Activated CD4-positive, alpha-beta T cell treated with anti-CD3 and anti-CD28 coated beads, Interleukin-2, amount 10 ng/mL, durations not matched to agents 7 days and 5 days (primary cell): Measurements from ENCODE around the gene SLC66A1. TPM values are rescaled to one million over a fixed set of nuclear protein-coding genes. Genes with fewer than 3 reads are reported as not detected.

Source experiments
- CTCF ChIA-PET: fragments of 350-600 bp; sonication (Branson Sonifier 250); formaldehyde crosslinking; loops from one replicate; lab custom pipeline; 2021; ENCODE audit warnings: antibody characterized with exemption; lab: Charles Lee
- POLR2A ChIA-PET: fragments of 350-600 bp; sonication (Branson Sonifier 250); formaldehyde crosslinking; loops from one replicate; lab custom pipeline; 2021; ENCODE audit warnings: antibody characterized with exemption; lab: Charles Lee
- DNase-seq: peaks from one replicate; pipeline ENCODE4 v3.0.0-alpha.2; 2020
- H3K27ac Mint-ChIP-seq: one replicate; pipeline ENCODE4 v1.8.0; 2021; ENCODE audit warnings: mild to moderate bottlenecking, moderate library complexity, mixed read lengths
- H3K27me3 Mint-ChIP-seq: one replicate; pipeline ENCODE4 v1.8.0; 2021; ENCODE audit warnings: mixed read lengths
- H3K36me3 Mint-ChIP-seq: one replicate; pipeline ENCODE4 v1.8.0; 2021; ENCODE audit warnings: low read depth, mixed read lengths
- H3K4me1 Mint-ChIP-seq: one replicate; pipeline ENCODE4 v1.8.0; 2021; ENCODE audit warnings: mixed read lengths
- H3K4me3 Mint-ChIP-seq: one replicate; pipeline ENCODE4 v1.8.0; 2021; ENCODE audit warnings: mild to moderate bottlenecking, moderate library complexity, mixed read lengths
- H3K9me3 Mint-ChIP-seq: one replicate; pipeline ENCODE4 v1.8.0; 2021; ENCODE audit warnings: mixed read lengths
- total RNA-seq, 2 experiments: library from RNA; stranded (reverse); gene quantifications; one replicate each; pipeline ENCODE4 v1.2.3, GENCODE V29; 2021

SLC66A1 gene
- total RNA-seq, 2 experiments from 2014 or later: 4.9 to 5.3 TPM

DNA sequence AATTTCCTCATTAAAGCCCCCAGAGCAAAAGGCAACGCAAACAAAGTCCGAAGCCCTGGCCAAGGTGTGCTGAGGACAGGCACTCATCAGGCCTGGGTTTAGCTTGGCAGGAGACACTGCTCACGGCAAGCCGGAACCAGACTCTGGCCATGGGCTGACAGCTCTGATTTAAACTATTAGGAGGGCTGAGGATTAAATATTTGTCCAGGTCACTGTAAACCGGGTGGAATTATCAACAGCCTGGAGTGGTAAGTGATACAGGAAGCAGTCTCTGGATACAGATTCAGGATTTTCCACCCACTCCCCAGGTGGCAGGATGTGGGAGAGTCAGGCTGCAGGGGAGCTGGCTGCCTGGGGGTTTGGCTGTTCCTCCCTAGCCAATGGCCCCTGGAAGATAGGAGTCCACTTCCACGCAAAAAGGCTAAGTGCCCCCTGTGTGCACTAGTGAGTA, 42.4 kb downstream of the SLC66A1 start:
- Mint-ChIP-seq H3K36me3 (peaks cover 33% of the 10 kb centered on the region), H3K4me1 (peaks cover 4% of the 10 kb centered on the region), H3K9me3 (no peaks in the 10 kb centered on the region), H3K4me3 (no peak overlapping the region), H3K27ac (no peak overlapping the region), H3K27me3 (no peaks in the 10 kb centered on the region)
- POLR2A ChIA-PET: no interaction called here
- DNase-seq: no peak
- CTCF ChIA-PET: interaction anchor here (1.2 kb wide), 1 partner anchor 246 kb away, joined by 3 read pairs; no protein-coding TSS in a partner anchor

DNA sequence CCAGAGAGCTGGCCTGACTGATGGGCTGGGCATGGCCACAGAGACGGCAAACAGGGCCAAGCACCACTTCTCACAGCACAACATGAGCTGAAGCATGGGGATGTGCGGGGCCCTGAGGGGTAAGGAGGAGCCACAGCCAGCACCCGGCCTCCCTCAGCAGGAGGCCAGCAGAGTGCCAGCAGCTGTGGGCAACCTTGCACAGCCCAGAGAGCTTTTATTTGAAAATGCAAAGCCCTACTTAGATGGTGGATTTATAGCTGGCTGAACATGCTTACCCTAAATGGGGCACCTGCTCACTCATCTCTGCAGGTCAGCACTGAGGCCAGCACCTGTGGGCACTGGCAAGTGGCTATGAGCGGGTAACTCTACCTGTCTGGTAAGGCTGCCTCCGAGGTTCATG, 44.1 kb downstream of the SLC66A1 start:
- H3K27ac Mint-ChIP-seq: no peak overlapping the region
- CTCF ChIA-PET: interaction anchor here (0.9 to 1.2 kb wide), 2 partner anchors 13 to 14 kb away, joined by 3 read pairs; no protein-coding TSS in a partner anchor
- POLR2A ChIA-PET: no interaction called here
- H3K36me3 Mint-ChIP-seq: peaks cover 32% of the 10 kb centered on the region
- H3K4me1 Mint-ChIP-seq: peaks cover 21% of the 10 kb centered on the region
- no peaks in the 10 kb centered on the region for H3K9me3 Mint-ChIP-seq
- DNase-seq: no peak
- no peak overlapping the region for H3K4me3 Mint-ChIP-seq
- no peaks in the 10 kb centered on the region for H3K27me3 Mint-ChIP-seq

DNA sequence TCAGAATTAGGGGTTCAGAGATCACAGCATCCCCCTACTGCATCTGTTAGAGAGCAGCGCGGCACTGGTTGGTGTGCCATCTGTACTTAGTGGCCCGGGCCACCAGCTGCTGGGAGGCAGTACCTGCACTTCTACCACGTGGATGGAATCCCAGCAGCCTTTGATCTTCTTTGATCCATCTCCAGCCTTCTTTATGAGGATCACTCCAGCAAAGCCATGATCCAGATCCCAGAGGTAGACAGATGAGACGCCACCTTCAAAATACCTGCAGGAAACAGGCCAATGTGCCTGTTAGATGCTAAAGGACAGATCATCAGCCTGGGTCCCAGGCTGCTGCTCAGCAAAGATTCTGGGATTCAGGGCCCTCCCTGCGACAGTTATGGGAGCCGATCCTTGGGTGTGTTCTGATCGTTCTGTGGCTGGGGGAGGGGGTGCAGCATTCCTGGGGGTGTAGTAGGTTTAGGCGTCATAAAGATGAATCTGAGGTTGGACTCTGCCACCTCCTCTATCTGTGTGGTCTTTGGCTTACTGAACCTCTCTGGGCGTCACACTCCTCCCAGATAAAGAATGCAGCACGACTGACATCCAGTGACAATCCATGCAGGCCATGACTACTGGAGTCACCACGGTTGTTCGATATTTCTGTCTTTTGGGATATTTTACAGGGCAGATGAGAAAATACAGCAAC, 45.3 kb downstream of the SLC66A1 start:
- H3K27me3 Mint-ChIP-seq: no peaks in the 10 kb centered on the region
- no peak overlapping the region for H3K27ac Mint-ChIP-seq
- ChIA-PET POLR2A (no interaction called here), CTCF (no interaction called here)
- peaks cover 24% of the 10 kb centered on the region for H3K4me1 Mint-ChIP-seq
- H3K4me3 Mint-ChIP-seq: no peak overlapping the region
- H3K9me3 Mint-ChIP-seq: no peaks in the 10 kb centered on the region
- peaks cover 25% of the 10 kb centered on the region for H3K36me3 Mint-ChIP-seq
- DNase-seq: no peak

DNA sequence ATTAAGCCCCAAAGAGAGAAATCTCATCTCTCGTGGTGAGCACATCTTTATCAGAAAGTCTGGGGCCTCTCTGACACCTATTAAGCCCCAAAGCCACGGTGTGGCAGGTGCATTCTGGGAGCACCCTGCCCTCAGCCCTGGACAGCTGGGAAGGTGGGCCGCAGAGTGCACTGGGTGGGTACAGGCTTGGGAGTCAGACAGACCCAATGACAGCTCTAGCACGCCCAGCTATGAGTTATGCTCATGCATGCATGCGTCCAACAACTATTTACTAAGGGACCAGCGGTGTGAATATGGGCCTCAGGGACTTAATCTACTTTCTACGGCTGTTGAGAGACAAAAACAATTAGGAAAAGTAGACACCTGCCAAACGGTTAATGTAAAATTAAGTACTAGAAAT, 46.6 kb downstream of the SLC66A1 start:
- Mint-ChIP-seq H3K4me3 (no peak overlapping the region), H3K27ac (no peak overlapping the region), H3K9me3 (no peaks in the 10 kb centered on the region), H3K27me3 (no peaks in the 10 kb centered on the region), H3K4me1 (peaks cover 34% of the 10 kb centered on the region), H3K36me3 (peaks cover 22% of the 10 kb centered on the region)
- DNase-seq: no peak
- POLR2A ChIA-PET: no interaction called here
- CTCF ChIA-PET: interaction anchor here (0.6 to 1.6 kb wide), 3 partner anchors 15 to 46 kb away, joined by 3 read pairs; no protein-coding TSS in a partner anchor

DNA sequence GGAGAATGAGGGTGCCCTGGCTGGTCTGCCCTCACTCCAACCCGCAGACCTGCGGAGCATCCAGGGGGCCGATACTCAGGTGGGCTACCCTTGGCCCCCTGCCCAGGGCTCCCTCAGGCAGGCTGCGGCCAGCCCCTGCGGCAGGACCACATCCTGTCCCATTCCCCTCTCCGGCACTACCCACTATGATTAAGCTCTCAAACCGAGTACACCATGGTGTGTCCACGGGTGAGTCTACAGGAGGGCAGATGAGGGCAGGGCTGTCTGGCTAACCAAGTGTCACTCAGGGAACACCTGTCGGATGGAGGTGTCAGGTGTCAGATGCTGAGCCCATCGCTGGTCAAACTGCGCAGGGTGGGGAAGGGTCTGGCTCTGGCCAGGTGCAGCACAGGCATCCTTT, 47.2 kb downstream of the SLC66A1 start:
- POLR2A ChIA-PET: no interaction called here
- Mint-ChIP-seq H3K9me3 (no peaks in the 10 kb centered on the region), H3K36me3 (peaks cover 19% of the 10 kb centered on the region), H3K4me1 (peaks cover 34% of the 10 kb centered on the region), H3K4me3 (no peak overlapping the region), H3K27ac (peak overlapping the region; percentile 72), H3K27me3 (no peaks in the 10 kb centered on the region)
- CTCF ChIA-PET: interaction anchor here (0.6 to 1.6 kb wide), 3 partner anchors 15 to 45 kb away, joined by 3 read pairs; no protein-coding TSS in a partner anchor
- DNase-seq: no peak

DNA sequence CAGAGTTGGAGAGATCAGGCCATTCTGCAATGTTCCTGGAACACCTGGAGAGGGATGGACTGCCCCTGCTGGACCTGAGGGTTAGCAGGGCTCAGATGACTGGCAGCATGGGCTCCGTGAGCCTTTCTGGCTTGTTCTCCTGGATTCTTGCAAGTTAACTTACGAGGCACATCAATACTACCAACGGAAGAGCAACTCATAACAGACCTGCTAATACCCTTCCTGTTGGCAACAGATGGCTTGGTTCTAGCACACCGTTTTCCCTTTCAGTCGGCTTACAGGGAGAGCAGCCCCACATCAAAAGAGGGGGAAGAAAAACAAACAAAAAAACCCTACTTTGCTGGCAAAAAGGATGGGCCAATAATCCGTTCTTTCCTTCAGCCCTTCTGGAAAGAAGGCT, 47.9 kb downstream of the SLC66A1 start:
- Mint-ChIP-seq H3K36me3 (peaks cover 19% of the 10 kb centered on the region), H3K27ac (peak overlapping the region; percentile 72), H3K4me3 (no peak overlapping the region), H3K4me1 (peaks cover 34% of the 10 kb centered on the region), H3K9me3 (no peaks in the 10 kb centered on the region), H3K27me3 (no peaks in the 10 kb centered on the region)
- peak; percentile 22 for DNase-seq
- ChIA-PET POLR2A (no interaction called here), CTCF (interaction anchor here (1.6 kb wide), 1 partner anchor 18 kb away, joined by 3 read pairs; no protein-coding TSS in a partner anchor)

DNA sequence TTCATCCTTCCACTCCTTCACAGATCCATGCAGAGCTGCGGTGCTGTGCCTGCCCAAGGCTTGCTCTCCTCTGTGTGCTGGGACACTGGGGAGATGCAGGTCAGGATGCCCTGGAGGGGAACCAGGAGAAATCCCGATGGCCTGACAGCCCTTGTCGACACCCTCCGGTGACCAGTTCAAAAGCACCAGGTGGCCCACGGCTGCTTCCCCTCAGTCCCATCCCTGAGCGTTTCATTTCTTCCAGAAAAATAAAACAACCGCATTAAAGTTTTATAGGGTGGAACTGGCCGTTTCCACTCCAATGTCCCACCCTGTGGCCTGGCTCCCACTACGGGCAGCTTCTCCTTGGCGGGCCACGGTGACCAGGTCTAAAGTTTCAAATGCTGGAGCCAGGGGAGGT, 48.3 kb downstream of the SLC66A1 start:
- POLR2A ChIA-PET: no interaction called here
- CTCF ChIA-PET: no interaction called here
- H3K36me3 Mint-ChIP-seq: peaks cover 18% of the 10 kb centered on the region
- H3K27ac Mint-ChIP-seq: no peak overlapping the region
- H3K4me3 Mint-ChIP-seq: no peak overlapping the region
- no peaks in the 10 kb centered on the region for H3K27me3 Mint-ChIP-seq
- no peaks in the 10 kb centered on the region for H3K9me3 Mint-ChIP-seq
- H3K4me1 Mint-ChIP-seq: peaks cover 34% of the 10 kb centered on the region
- DNase-seq: no peak

DNA sequence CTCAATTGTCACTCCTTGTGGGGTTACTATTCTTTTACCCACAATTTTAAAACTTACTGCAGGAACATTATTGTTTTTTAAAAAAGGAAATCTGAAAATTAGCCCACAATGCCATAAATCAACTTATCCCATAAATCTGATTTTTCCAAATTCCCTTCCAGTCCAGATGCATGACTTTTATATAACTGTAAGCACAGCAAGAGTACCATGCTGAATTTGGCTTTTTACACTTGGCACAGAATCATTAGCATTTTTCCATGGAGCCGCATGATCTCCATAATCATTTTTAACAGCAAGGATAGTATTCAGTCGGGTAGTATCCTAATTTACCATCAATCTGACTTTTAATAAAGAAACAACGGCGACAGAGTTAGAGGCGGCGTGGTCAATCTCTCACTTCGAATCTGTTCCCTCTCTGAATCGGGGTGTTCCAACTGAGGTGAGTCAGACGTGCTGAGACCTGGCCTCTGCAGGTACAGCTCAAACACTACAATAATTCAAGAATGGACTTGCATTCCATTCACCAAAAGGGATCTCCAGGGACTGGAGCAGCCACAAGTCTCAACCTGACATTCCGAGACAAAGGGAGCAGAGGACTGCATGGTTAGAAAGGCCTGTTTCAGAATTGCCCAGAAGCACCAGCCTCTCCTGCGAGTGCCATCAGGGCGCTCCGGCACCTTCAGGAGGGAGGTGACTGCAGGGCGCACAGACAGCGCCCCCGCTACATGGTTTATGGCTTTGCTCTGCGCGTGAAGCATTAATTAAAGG, 48.9 kb downstream of the SLC66A1 start:
- DNase-seq: no peak
- POLR2A ChIA-PET: no interaction called here
- CTCF ChIA-PET: no interaction called here
- H3K9me3 Mint-ChIP-seq: no peaks in the 10 kb centered on the region
- peak overlapping the region; percentile 20 for H3K27ac Mint-ChIP-seq
- H3K4me3 Mint-ChIP-seq: no peak overlapping the region
- H3K4me1 Mint-ChIP-seq: peaks cover 34% of the 10 kb centered on the region
- H3K36me3 Mint-ChIP-seq: peaks cover 15% of the 10 kb centered on the region
- H3K27me3 Mint-ChIP-seq: no peaks in the 10 kb centered on the region

DNA sequence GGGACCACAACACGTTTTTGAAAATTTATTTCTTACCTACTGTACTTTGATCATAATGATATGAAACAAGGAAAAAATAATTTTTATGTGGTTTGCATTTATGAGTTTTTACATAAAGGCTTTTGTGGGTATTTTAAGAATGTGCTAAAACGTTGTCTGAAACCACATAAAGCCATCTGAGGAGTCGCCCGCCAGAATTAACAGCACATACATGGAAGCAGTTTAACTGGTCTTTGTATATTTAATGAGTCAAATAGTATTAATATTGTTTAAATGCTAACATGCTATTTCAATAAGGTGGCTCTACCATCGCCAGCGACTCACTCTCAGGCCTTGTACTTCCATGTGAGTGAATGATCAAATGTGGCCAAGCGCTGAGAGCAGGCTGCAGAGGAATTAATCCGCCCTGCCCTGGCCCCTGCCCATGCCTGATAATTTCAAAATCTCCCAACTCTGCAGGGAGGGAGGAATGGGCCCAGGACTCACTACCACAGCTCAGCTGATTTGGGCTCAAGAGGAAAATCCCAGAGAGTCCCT, 49.6 kb downstream of the SLC66A1 start:
- CTCF ChIA-PET: no interaction called here
- POLR2A ChIA-PET: no interaction called here
- Mint-ChIP-seq H3K9me3 (no peaks in the 10 kb centered on the region), H3K4me3 (no peak overlapping the region), H3K36me3 (peaks cover 11% of the 10 kb centered on the region), H3K27ac (no peak overlapping the region), H3K27me3 (no peaks in the 10 kb centered on the region), H3K4me1 (peaks cover 34% of the 10 kb centered on the region)
- no peak for DNase-seq

DNA sequence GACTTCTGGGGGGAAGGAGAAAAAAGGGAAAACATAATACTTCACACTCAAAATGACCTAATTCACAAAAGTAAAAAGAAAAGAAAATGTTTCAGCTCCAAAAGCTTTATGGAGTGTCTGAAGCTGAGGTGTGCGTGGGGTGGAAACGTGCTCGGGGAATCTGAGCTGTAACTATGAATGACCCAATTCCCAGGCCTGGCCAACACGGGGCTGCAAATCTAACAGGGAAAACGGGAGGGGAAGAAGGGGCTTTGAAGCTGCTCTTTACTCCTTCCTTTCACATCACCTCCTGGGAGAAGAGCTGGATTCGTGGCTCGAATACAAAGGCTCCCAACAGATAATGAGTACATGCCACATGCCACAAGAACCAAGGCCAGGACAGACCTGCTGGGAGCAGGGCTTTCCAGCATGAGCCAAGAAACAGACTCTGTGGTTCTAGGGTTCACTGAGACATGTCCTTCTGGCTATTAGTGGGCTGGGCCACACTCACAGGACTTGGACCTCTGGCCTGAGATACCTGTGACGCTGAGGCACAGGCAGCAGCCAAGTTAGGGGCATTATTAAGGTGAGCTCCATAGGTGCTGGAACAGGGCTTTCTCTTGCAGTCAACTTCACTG, 51.5 kb downstream of the SLC66A1 start:
- no peaks in the 10 kb centered on the region for H3K9me3 Mint-ChIP-seq
- POLR2A ChIA-PET: no interaction called here
- peaks cover 10% of the 10 kb centered on the region for H3K36me3 Mint-ChIP-seq
- no peak overlapping the region for H3K4me3 Mint-ChIP-seq
- H3K27ac Mint-ChIP-seq: peak overlapping the region; percentile 13
- no peak for DNase-seq
- no peaks in the 10 kb centered on the region for H3K27me3 Mint-ChIP-seq
- H3K4me1 Mint-ChIP-seq: peaks cover 40% of the 10 kb centered on the region
- CTCF ChIA-PET: interaction anchor here (0.6 to 1.2 kb wide), 2 partner anchors 27 to 70 kb away, joined by 3 to 4 read pairs; no protein-coding TSS in a partner anchor

DNA sequence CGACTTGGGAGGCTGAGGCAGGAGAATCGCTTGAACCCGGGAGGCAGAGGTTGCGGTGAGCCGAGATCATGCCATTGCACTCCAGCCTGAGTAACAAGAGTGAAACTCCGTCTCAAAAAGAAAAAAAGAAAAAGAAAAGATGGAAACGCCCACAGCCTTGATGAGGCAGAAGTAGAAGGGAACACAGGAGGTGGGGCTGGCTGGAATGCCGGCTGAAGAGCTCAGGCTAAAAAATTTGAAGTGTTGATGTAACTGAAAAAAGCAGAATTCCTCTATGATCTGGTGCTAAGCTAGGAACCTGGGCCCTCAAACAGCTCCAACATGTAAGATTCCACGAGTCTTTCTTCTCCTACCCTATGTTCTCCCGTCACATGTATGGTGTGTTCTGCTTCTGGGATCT, 53.6 kb downstream of the SLC66A1 start:
- no peak overlapping the region for H3K27ac Mint-ChIP-seq
- no peaks in the 10 kb centered on the region for H3K27me3 Mint-ChIP-seq
- peaks cover 8% of the 10 kb centered on the region for H3K36me3 Mint-ChIP-seq
- ChIA-PET CTCF (no interaction called here), POLR2A (interaction anchor here (0.7 kb wide), 1 partner anchor 77 kb away, joined by 9 read pairs; no protein-coding TSS in a partner anchor)
- H3K9me3 Mint-ChIP-seq: no peaks in the 10 kb centered on the region
- H3K4me1 Mint-ChIP-seq: peaks cover 25% of the 10 kb centered on the region
- no peak overlapping the region for H3K4me3 Mint-ChIP-seq
- no peak for DNase-seq
